GM21717 (cell line): Measurements from ENCODE around the gene WFDC12.
"Not testable (repeated sequence)": the region's sequence is repeated elsewhere in the genome, so short reads cannot be mapped to it uniquely, and the experiment has no call there.

ENCODE experiments used
- ATAC-seq: cut with Tn5 transposase; IDR thresholded peaks from one replicate; pipeline ENCODE4 v1.9.1; 2021; ENCODE audit warnings: mild to moderate bottlenecking, moderate library complexity; ENCODE audit not compliant: unreplicated experiment

Gene WFDC12, protein sequence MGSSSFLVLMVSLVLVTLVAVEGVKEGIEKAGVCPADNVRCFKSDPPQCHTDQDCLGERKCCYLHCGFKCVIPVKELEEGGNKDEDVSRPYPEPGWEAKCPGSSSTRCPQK

DNA sequence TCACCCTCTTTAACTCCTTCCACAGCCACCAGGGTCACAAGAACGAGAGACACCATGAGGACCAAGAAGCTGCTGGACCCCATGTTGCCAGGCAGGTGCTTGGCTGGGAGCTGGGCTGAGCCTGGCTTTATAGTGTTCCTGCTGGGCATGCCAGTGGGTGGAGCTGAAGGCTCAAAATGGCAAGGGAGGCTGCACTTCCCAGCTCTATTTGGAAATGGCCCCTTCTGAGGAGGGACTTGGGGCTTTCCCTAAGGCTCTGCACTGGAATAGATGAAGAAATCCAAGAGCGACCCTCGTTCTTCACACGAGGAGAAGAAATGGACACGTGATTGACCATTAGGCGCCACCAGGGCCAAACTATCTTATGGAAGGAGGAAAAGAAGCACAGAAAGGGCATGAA lies at the start of gene WFDC12:
Gene WFDC12, minus strand, starts transcription at position 101 of the 400 bp plus-strand sequence. Its CDS starts 18 bp downstream, at position 83.
- ATAC-seq, result no peak

DNA sequence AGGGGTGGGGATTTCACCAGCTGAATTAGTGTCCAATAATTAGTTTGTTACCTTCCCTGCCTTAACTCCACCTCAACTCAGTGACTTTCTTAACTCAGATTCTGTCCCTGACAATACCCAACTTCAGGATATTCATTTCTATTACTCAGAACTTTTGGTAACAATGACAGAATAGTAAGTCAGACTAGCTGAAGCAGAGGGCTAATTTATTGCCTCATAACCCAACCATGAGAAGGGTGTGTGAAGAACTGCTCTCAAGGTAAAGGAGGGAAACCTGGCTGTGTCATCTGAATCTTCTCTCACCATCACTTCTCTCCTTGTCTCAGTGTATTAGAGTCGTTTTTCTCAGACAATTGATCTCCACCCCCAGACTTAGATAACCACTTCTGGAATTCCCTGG lies 49.3 kb upstream of the WFDC12 start:
- no peak for ATAC-seq

DNA sequence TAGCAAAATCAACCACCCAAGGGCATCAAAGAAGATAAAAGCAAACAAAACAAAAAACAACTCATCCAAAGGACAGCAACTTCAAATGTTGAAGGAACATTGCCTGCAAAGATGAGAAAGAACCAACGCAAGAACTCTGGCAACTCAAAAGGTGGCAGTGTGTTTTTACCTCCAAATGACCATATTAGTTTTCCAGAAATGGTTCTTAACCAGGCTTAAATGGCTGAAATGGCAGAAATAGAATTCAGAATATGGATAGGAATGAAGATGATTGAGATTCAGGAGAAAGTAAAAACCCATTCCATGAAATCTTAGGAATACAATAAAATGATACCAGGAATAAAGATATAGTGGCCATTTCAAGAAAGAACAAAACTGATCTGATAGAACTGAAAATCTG lies 40.6 kb upstream of the WFDC12 start:
- no peak for ATAC-seq

DNA sequence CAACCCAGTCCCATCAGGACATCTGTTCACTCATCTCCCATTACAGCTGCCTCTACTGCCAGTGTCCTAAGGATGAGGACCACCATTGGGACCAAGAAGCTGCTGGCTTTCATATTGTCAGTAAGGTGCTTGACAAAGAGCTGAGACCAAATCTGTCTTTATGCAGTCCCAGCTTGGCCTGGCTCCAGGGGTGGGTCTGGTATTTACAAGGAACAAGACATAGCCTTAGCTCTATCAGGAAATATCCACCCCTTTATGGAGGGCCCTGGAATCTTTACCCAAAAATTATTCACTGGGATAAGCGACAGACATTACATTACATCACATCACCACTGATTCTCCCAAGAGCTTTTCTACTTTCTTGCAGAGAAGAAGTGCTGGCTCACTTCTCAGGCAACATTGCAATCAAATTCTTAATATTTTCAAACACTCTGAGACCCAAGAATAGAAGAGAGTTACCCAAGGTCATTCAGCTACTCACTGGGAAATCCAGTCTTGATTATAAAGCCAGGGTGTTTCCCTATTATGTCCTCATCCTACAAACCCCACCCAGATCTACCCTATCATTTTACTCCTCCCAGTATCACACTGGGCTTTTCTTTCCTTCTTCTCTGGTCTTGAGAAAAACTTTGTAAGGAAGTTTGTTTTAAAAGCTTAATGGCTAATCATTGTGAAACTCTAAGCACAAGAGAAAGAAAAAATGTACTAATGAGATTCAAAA lies 39.0 kb upstream of the WFDC12 start:
- ATAC-seq, result no peak

DNA sequence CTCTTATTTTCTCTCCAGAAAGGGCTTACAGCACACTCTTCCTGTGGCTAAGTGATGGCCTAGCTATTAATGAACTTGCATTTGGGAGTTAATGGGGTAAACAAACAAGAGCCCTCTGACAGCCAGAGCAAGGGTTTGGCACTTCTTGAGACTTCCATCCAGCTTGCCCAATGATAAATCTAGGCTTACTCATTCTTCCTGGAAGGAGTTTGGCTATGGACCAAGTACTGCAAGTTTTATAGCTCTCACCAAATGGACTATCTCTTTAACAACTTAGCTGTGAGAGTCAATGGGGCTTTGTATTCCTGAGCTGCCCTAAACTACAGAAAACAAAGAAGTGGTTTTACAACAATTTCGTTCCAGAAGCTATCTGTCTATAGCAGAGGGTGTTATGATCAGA lies 33.7 kb upstream of the WFDC12 start:
- no peak for ATAC-seq

DNA sequence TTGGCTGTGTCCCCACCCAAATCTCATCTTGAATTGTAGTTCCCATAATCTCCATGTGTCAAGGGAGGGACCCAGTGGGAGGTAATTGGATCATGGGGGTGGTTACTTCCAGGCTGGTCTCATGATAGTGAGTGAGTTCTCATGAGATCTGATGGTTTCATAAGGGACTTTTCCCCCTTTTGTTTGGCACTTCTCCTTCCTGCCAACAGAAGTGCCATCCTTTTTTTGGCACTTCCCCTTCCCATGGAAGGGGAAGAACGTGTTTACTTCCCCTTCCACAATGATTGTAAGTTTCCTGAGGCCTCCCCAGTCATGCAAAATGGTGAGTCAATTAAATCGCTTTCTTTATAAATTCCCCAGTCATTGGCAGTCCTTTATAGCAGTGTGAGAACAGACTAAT lies 32.4 kb upstream of the WFDC12 start:
- no peak for ATAC-seq

DNA sequence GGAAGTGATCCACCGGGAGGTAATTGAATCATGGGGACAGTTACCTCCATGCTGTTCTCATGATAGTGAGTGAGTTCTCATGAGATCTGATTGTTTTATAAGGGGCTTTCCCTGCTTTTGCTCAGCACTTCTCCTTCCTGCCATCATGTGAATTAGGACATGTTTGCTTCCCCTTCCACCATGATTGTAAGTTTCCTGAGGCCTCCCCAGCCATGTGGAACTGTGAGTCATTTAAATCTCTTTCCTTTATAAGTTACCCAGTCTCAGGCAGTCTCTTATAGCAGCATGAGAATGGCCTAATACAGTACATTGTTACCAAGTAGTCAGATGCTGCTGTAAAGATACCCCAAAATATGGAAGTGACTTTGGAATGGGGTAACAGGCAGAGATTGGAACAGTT lies 30.5 kb upstream of the WFDC12 start:
- ATAC-seq, result not testable (repeated sequence)

DNA sequence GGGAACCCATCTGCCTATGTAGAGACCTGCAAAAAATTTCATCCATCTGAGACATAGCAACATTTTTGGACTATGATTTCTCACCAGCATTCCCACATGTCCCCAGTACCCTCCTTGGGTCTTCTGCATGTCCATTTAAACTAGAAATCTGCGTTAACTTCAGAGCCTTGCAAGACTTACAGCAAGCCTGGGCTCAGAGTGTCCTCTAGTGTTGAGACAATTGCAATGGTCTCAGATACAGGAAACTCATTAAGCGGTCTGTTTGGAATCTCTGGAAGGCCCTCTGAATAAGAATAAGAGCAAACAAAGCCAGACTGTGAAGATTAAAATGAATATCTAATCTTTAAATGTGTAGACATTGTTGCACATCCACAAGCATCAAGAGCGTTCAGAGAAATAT lies 29.9 kb upstream of the WFDC12 start:
- no peak for ATAC-seq

DNA sequence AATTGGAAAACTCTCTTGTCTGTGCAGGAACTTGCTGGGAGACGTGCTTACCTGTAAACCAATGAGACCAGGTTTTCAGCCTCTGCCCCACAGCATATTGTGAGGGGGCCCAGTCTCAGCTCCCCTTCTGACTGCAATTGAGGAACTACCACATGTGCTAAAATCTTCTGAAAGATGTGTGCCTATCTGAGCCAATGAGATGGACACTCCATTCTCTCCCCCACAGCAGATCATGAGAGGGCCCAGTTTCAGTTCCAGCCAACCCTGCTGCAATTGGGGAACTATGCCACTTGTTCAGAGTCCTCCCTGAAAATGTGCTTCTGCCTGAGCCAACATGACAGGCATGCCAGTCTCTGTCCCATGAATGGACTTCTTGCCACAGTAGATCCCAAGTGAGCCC lies 29.5 kb upstream of the WFDC12 start:
- ATAC-seq, result no peak

DNA sequence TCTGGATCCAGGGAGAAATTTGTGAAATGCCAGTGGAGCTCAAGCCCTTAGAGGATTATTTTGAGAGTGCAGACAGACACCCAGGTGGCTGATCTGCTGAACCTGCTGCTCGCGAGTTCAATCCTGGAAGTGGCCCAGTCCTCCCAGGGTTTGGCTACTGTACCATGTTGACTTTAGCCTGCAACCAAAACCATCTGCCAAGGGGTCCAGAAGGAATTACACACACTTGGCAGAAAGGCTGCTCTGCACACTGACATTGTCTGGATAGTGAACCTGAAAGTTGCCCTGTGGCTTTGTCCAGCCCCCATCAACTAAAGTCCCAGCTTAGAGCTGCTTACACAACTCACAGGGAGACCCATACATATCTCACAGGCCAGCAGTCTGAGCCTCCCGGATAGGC lies 28.9 kb upstream of the WFDC12 start:
- no peak for ATAC-seq

DNA sequence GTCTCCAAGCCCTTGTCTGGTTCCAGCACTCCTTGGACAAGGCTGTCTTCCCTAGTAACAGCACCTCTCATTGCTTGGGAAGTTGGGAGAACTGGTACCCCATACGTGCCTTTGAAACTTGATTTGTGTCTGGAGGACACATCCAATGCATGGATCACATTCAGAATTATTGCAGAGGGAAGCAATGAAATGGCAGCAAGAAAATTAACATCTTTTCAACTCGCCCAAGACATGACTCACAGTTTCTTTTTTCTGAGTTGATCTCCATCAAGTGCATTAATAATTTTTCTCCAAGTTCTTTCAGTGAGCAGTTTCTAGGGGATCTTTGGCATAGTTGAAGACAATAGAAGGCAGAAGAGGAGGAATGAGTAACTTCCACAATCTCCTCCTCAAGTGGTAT lies 28.1 kb upstream of the WFDC12 start:
- ATAC-seq, result no peak

DNA sequence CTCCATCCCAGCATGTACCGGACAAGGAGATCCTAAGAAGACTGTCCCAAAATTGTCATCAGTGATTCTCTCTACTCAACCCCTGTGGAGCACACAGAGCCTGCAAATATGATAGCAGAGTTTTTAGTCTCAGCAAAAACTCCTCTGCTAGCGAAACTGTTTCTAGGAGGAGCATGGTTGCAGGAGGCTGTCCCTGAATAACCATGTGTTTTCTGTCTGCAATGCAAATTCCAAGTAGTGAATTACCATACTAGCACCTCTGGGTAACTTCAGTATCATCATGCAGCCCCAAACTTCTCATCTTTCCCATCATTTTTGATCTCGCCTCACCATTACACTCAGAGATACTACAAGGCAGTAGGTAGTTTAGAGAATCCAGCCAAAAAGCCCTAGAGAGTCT lies 24.8 kb upstream of the WFDC12 start:
- no peak for ATAC-seq

DNA sequence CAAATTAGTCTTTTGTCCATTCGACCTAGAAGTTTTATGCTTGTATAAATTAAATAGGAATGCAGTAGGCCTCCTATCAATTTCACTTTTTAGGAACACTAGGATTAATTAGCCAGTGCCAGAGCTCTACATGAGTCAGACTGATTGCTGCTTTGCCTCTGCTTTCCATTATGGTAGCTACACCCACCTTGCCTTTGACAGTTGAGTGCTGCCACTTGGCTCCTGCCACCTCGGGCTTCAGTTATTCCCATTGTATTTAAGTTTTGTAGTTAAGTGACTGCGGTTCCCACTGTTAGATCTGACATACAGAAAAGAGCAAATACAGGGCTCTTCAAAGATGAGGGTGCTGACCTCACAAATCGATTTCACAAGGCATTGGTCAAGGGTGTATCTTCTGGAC lies 16.6 kb upstream of the WFDC12 start:
- ATAC-seq, result no peak

DNA sequence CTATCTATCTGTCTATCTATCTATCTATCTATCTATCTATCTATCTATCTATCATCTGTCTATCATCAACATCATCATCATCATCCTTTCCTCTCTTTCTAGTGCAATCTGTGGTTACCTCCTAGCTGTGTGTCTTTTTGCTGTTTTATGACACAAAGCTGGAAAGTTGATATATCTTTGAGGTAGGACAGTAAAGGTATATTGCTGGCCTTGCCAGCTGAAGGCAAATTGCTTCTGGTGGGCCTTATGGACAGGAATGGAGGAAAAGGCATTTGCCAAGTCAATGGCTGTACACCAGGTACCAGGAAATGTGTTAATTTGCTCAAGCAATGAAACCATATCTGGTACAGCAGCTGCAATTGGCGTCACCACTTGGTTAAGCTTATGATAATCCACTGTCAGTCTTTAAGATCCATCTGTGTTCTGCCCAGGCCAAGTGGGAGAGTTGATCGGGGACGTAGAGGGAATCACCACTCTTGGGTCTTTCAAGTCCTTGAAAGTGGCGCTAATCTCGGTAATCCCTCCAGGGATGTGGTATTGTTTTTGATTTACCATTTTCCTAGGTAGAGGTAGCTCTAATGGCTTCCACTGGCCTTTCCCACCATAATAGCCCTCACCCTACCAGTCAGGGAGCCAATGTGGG lies 15.6 kb upstream of the WFDC12 start:
- not testable (repeated sequence) for ATAC-seq

DNA sequence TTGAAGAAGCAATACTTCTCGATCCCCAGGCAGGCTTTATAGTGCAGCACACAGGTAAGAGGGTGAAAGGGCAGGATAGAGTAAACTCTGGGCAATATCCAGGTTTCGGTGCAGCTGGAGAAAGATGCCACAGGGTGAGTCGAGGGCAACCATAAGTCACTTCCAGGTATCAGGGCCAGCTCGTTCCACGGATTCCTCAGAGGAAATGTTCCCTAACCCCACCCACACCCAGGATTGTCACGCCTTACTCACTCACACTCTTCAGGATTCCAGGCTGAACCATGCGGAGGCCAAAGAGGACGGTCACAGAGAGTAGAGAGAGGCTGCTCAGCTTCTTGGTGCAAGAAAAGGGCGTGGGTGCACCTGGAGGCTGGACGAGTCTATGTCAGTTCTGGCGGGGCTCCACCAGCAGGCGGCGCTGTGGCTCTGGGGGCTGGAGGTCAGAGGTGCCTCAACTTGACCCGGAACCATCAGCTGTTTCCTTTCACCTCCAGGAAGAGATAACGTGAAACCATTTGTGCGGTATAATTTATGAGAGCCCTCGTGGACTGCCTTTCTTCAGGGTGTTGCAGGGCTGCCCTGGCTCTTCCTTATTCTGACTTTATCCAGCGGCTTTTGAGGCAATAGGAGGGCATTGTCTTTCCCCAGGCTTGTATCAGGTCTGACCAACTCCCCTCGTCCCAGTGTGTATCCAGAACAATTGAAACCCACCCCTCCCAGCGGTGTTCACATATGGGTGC lies 14.5 kb upstream of the WFDC12 start:
- ATAC-seq, result no peak

DNA sequence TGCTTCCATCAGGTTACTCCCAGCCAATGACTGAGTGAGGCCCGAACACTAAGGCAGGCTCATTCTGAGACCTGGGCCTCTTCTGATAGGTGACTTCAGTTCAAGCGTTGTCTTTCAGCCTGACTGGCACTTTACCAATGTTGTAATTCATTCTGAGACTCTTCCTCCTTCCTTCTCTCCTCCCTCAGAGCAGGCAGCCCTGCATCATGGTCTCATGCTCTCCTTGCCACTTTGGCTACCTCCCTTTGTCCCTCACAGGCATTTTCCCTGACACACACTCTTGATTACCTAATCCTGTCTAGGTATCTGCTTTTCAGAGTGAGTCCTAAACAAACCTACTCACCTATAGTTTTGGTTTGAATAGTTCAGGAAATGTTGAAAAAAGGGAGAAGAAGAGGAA lies 12.6 kb upstream of the WFDC12 start:
- no peak for ATAC-seq

DNA sequence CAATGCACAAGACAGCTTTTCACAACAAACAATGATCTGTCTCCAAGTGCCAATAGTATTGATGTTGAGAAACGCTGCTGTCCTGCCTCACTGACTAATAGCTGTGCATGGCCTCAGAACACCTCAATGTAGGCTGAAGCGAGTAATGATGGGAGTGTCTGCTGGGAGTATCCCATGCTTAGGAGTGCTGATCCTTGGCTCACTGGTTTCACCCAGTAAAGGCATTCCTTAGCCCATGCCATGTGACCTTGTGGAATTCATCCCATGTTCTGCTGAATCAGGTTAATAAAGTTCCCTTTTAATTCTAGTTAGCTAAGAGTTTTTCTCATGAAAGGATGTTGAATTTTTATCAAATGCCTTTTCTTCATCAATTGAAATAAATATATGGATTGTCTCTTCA lies 3.8 kb upstream of the WFDC12 start:
- ATAC-seq, result no peak

DNA sequence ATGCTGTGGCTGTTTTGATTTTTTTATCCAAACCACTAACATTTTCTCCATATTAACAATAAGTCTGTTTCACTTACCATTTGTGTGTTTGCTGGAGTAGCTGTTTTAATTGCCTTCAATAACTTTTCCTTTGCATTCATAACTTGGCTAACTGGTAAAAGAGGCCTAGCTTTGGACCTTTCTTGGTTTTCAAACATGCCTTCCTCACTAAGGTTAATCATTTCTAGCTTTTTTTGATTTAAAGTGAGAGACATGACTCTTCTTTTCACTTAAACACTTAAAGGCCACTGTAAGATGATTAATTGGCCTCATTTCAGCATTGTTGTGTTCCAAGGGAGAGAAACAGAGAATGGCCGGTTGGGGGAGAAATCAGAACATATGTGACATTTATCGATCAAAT lies 2.9 kb downstream of the WFDC12 start:
- no peak for ATAC-seq

DNA sequence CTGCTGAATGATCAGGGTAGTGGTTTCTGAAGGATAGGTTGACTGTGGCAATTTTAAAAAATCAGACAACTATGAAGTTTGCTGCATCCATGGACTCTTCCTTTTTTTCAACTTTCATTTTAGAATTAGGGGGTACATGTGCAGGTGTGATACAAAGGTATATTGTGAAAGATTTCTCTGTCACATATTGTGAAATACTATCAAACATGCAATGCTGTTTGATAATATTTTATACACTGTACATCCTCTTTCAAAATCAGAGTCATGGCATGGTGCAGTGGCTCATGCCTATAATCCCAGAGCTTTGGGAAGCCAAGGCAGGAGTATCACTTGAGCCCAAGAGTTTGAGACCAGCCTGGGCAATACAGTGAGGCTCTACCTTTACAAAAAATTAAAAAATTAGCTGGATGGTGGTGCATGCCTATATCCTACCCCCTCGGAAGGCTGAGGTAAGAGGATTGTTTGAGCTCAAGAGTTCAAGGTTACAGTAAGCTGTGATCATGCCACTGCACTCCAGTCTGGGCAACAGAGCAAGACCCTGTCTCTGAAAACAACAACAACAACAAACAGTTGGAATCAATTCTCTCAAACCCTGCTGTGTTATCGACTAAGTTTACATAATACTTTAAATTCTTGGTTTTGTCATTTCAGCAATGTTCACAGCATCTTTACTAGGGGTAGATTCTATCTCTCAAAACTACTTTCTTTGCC lies 4.6 kb downstream of the WFDC12 start:
- ATAC-seq, result no peak

DNA sequence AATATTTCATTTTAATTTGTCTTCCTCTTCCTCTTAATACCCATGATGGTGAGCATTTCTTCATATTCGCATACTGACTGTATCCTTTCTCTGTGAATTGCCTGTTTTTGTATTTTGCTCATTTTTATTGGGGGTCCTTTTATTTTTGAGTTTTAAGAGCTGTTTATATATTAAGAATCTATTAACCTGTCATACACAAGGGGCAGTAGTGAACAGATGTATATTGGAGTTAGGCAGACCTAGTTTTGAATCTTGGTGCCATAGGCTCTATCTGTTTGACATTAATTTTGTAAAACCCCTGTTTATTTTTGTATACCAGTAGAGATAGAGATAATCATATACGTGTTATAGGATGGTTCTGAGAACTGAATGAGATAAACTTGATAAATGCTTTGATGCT lies 6.2 kb downstream of the WFDC12 start:
- no peak for ATAC-seq

DNA sequence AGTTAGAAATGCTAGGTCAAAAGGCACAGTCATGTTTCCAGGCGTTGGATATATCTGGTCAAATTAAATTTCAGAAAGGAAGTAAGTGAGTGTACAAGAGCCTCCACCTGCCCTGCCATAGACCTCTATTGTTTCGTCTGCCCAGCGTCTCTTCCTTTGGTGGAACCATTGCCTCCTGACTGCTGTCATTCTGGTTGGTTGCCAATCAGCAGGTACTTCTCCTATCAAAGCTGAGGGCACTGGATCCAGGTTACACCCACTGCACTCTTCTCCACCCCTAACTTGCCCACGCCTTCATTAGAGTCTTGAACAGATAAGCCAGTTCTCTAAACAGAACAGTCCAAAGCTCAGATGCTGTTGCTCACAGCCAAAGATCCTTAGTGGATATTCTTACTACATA lies 6.7 kb downstream of the WFDC12 start:
- ATAC-seq, result no peak
